ENCODE results near the gene PRRX2.
"Not testable (repeated sequence)": the region's sequence is repeated elsewhere in the genome, so short reads cannot be mapped to it uniquely, and the experiment has no call there.

The PRRX2 gene

GRCh38 chr9:129759804-129760502 is 94.5 kb downstream of the PRRX2 start:
- Histone ChIP-seq H3K56ac (ENCODE audit: low read length) (no peak overlapping the region), H2BK5ac (ENCODE audit: low read length) (no peak overlapping the region), H3K9ac (ENCODE audit: low read length) (no peak overlapping the region), H3K36me3 (ENCODE audit: control insufficient read depth, insufficient read depth, low read length) (no peaks in the 10 kb centered on the region), H3K4me1 (ENCODE audit: control insufficient read depth, low read depth, low read length) (peaks cover 1% of the 10 kb centered on the region), H3K27me3 (ENCODE audit: insufficient read depth, low read length, poor library complexity) (no peaks in the 10 kb centered on the region), H3K4ac (ENCODE audit: low read depth, low read length) (no peak overlapping the region), H4K5ac (ENCODE audit: low read length) (no peak overlapping the region), H4K8ac (ENCODE audit: low read depth, low read length) (no peak overlapping the region), H3K18ac (ENCODE audit: low read length) (no peak overlapping the region), H3K27ac (ENCODE audit: low read depth, low read length) (no peak overlapping the region), H2BK15ac (replicated peaks; ENCODE audit: low read depth) (no peak overlapping the region), H3K4me3 (ENCODE audit: low read length) (no peak overlapping the region), H3K4me2 (ENCODE audit: low read length) (no peak overlapping the region), H3K79me2 (ENCODE audit: control insufficient read depth, insufficient read depth, low read length) (no peaks in the 10 kb centered on the region), H3K23ac (ENCODE audit: low read length) (no peak overlapping the region), H2AK5ac (ENCODE audit: low read length) (no peak overlapping the region), H2BK120ac (ENCODE audit: low read depth, low read length) (no peak overlapping the region), H3K79me1 (ENCODE audit: low read length) (no peaks in the 10 kb centered on the region)
- WGBS (ENCODE audit: extremely low coverage, insufficient coverage, low lambda C conversion rate), result no CpG with 5 or more reads among the region's 13 CpGs
- no peak for DNase-seq

- not testable (repeated sequence) for H3K79me1 ChIP-seq (ENCODE audit: low read length); H3K9ac ChIP-seq (ENCODE audit: low read length); H2BK15ac ChIP-seq (replicated peaks; ENCODE audit: low read depth); H4K5ac ChIP-seq (ENCODE audit: low read length); H2BK120ac ChIP-seq (ENCODE audit: low read depth, low read length); H2BK5ac ChIP-seq (ENCODE audit: low read length); H2AK5ac ChIP-seq (ENCODE audit: low read length); H3K4me2 ChIP-seq (ENCODE audit: low read length); H3K27ac ChIP-seq (ENCODE audit: low read depth, low read length); H3K23ac ChIP-seq (ENCODE audit: low read length); H3K36me3 ChIP-seq (ENCODE audit: control insufficient read depth, insufficient read depth, low read length); H3K56ac ChIP-seq (ENCODE audit: low read length); H4K8ac ChIP-seq (ENCODE audit: low read depth, low read length); H3K4ac ChIP-seq (ENCODE audit: low read depth, low read length); H3K4me3 ChIP-seq (ENCODE audit: low read length); DNase-seq; H3K79me2 ChIP-seq (ENCODE audit: control insufficient read depth, insufficient read depth, low read length); H3K18ac ChIP-seq (ENCODE audit: low read length); H3K27me3 ChIP-seq (ENCODE audit: insufficient read depth, low read length, poor library complexity); H3K4me1 ChIP-seq (ENCODE audit: control insufficient read depth, low read depth, low read length)
- WGBS (ENCODE audit: extremely low coverage, insufficient coverage, low lambda C conversion rate), result no CpG with 5 or more reads among the region's 7 CpGs
Observed at GRCh38 chr9:129760784-129761183, 95.3 kb downstream of the PRRX2 start.

- H2AK5ac ChIP-seq (ENCODE audit: low read length), result no peak overlapping the region
- H3K4ac ChIP-seq (ENCODE audit: low read depth, low read length), result no peak overlapping the region
- no peaks in the 10 kb centered on the region for H3K79me1 ChIP-seq (ENCODE audit: low read length)
- H4K5ac ChIP-seq (ENCODE audit: low read length), result no peak overlapping the region
- no peak overlapping the region for H3K4me3 ChIP-seq (ENCODE audit: low read length)
- H2BK5ac ChIP-seq (ENCODE audit: low read length), result no peak overlapping the region
- no peak overlapping the region for H3K9ac ChIP-seq (ENCODE audit: low read length)
- no peak overlapping the region for H3K18ac ChIP-seq (ENCODE audit: low read length)
- peaks cover 1% of the 10 kb centered on the region for H3K4me1 ChIP-seq (ENCODE audit: control insufficient read depth, low read depth, low read length)
- H3K56ac ChIP-seq (ENCODE audit: low read length), result no peak overlapping the region
- no peaks in the 10 kb centered on the region for H3K27me3 ChIP-seq (ENCODE audit: insufficient read depth, low read length, poor library complexity)
- H4K8ac ChIP-seq (ENCODE audit: low read depth, low read length), result no peak overlapping the region
- H2BK120ac ChIP-seq (ENCODE audit: low read depth, low read length), result no peak overlapping the region
- no peaks in the 10 kb centered on the region for H3K36me3 ChIP-seq (ENCODE audit: control insufficient read depth, insufficient read depth, low read length)
- no peak overlapping the region for H3K27ac ChIP-seq (ENCODE audit: low read depth, low read length)
- no peak overlapping the region for H2BK15ac ChIP-seq (replicated peaks; ENCODE audit: low read depth)
- no peak overlapping the region for H3K4me2 ChIP-seq (ENCODE audit: low read length)
- H3K23ac ChIP-seq (ENCODE audit: low read length), result peak overlapping the region; percentile 24
- no CpG with 5 or more reads among the region's 11 CpGs for WGBS (ENCODE audit: extremely low coverage, insufficient coverage, low lambda C conversion rate)
- DNase-seq, result no peak
- no peaks in the 10 kb centered on the region for H3K79me2 ChIP-seq (ENCODE audit: control insufficient read depth, insufficient read depth, low read length)
Observed at GRCh38 chr9:129761293-129761900, 96.0 kb downstream of the PRRX2 start.

GRCh38 chr9:129761901-129762369 is 96.5 kb downstream of the PRRX2 start:
- Histone ChIP-seq H3K79me2 (ENCODE audit: control insufficient read depth, insufficient read depth, low read length) (no peaks in the 10 kb centered on the region), H3K9ac (ENCODE audit: low read length) (no peak overlapping the region), H3K23ac (ENCODE audit: low read length) (peak overlapping the region; percentile 24), H2BK120ac (ENCODE audit: low read depth, low read length) (no peak overlapping the region), H4K5ac (ENCODE audit: low read length) (no peak overlapping the region), H3K56ac (ENCODE audit: low read length) (no peak overlapping the region), H3K4ac (ENCODE audit: low read depth, low read length) (no peak overlapping the region), H3K4me3 (ENCODE audit: low read length) (no peak overlapping the region), H4K8ac (ENCODE audit: low read depth, low read length) (no peak overlapping the region), H3K4me1 (ENCODE audit: control insufficient read depth, low read depth, low read length) (peaks cover 1% of the 10 kb centered on the region), H3K18ac (ENCODE audit: low read length) (no peak overlapping the region), H3K79me1 (ENCODE audit: low read length) (no peaks in the 10 kb centered on the region), H3K27me3 (ENCODE audit: insufficient read depth, low read length, poor library complexity) (no peaks in the 10 kb centered on the region), H3K36me3 (ENCODE audit: control insufficient read depth, insufficient read depth, low read length) (no peaks in the 10 kb centered on the region), H2BK5ac (ENCODE audit: low read length) (no peak overlapping the region), H3K27ac (ENCODE audit: low read depth, low read length) (no peak overlapping the region), H3K4me2 (ENCODE audit: low read length) (no peak overlapping the region), H2BK15ac (replicated peaks; ENCODE audit: low read depth) (no peak overlapping the region), H2AK5ac (ENCODE audit: low read length) (no peak overlapping the region)
- peak; percentile 54 for DNase-seq
- WGBS (ENCODE audit: extremely low coverage, insufficient coverage, low lambda C conversion rate), result no CpG with 5 or more reads among the region's 6 CpGs

- H3K79me1 ChIP-seq (ENCODE audit: low read length); H2BK5ac ChIP-seq (ENCODE audit: low read length); H3K4me1 ChIP-seq (ENCODE audit: control insufficient read depth, low read depth, low read length); H3K56ac ChIP-seq (ENCODE audit: low read length); H3K4me2 ChIP-seq (ENCODE audit: low read length); H3K36me3 ChIP-seq (ENCODE audit: control insufficient read depth, insufficient read depth, low read length); H4K8ac ChIP-seq (ENCODE audit: low read depth, low read length); H3K79me2 ChIP-seq (ENCODE audit: control insufficient read depth, insufficient read depth, low read length); H3K9ac ChIP-seq (ENCODE audit: low read length); H3K27ac ChIP-seq (ENCODE audit: low read depth, low read length); H2AK5ac ChIP-seq (ENCODE audit: low read length); H3K4ac ChIP-seq (ENCODE audit: low read depth, low read length); H3K27me3 ChIP-seq (ENCODE audit: insufficient read depth, low read length, poor library complexity); H3K4me3 ChIP-seq (ENCODE audit: low read length); DNase-seq; H2BK120ac ChIP-seq (ENCODE audit: low read depth, low read length); H3K23ac ChIP-seq (ENCODE audit: low read length); H2BK15ac ChIP-seq (replicated peaks; ENCODE audit: low read depth); H3K18ac ChIP-seq (ENCODE audit: low read length); H4K5ac ChIP-seq (ENCODE audit: low read length): not testable (repeated sequence)
- WGBS (ENCODE audit: extremely low coverage, insufficient coverage, low lambda C conversion rate), result no CpG with 5 or more reads among the region's 13 CpGs
Observed at GRCh38 chr9:129762370-129762984, 97.0 kb downstream of the PRRX2 start.

All from mesendoderm (in vitro differentiated cells).